SJSA1 (cell line): ENCODE measurements around the gene RGL4. TPM values are rescaled to one million over a fixed set of nuclear protein-coding genes. Genes with fewer than 3 reads are reported as not detected.
"Not testable (repeated sequence)": the region's sequence is repeated elsewhere in the genome, so short reads cannot be mapped to it uniquely, and the experiment has no call there.

Experiments used
- DNase-seq, 2 experiments: peaks; one replicate each; pipeline ENCODE4 v3.0.0-alpha.2; 2015 to 2020; ENCODE audit warnings: low spot score in 2 of 2, low read depth in 1 of 2
- H3K27ac ChIP-seq: fragments of 250-450 bp; sonication (Bioruptor Pico); 2 replicates; pipeline ENCODE4 v1.5.1; 2020; ENCODE audit warnings: mild to moderate bottlenecking, moderate library complexity
- H3K27me3 ChIP-seq: fragments of 250-450 bp; sonication (Bioruptor Pico); replicated peaks from 2 replicates; pipeline ENCODE4 v1.5.1; 2020; ENCODE audit warnings: mild to moderate bottlenecking, moderate library complexity
- H3K36me3 ChIP-seq: fragments of 250-450 bp; sonication (Bioruptor Pico); 2 replicates; pipeline ENCODE4 v1.5.1; 2020; ENCODE audit warnings: mild to moderate bottlenecking
- H3K4me1 ChIP-seq: fragments of 250-450 bp; sonication (Bioruptor Pico); replicated peaks from 2 replicates; pipeline ENCODE4 v1.6.1; 2021; ENCODE audit warnings: mild to moderate bottlenecking
- H3K4me3 ChIP-seq: fragments of 250-450 bp; sonication (Bioruptor Pico); 2 replicates; pipeline ENCODE4 v1.5.1; 2020; ENCODE audit warnings: mild to moderate bottlenecking
- H3K9me3 ChIP-seq: fragments of 250-450 bp; sonication (Bioruptor Pico); replicated peaks from 2 replicates; pipeline ENCODE4 v1.5.1; 2020; ENCODE audit warnings: mild to moderate bottlenecking
- total RNA-seq: library from RNA; depleted of rRNA; stranded (reverse); fragments of >200 nt; shearing (Covaris generic); gene quantifications from 2 replicates; pipeline ENCODE4 v1.2.3, GENCODE V29; 2014

RGL4 gene
- total RNA-seq, 1 experiment from 2014 or later = not detected

- no peak for DNase-seq
- no peak overlapping the region for H3K27ac ChIP-seq
- no peak overlapping the region for H3K4me3 ChIP-seq
- no peaks in the 10 kb centered on the region for H3K4me1 ChIP-seq
- no peaks in the 10 kb centered on the region for H3K9me3 ChIP-seq
- no peaks in the 10 kb centered on the region; the same call in 1 of the 2 replicates for H3K36me3 ChIP-seq
- H3K27me3 ChIP-seq = no peaks in the 10 kb centered on the region
These were observed 16.8 kb upstream of the RGL4 start for GRCh38 chr22:23673826-23674690.

- H3K27me3 ChIP-seq, H3K4me1 ChIP-seq, H3K36me3 ChIP-seq, H3K9me3 ChIP-seq, DNase-seq, H3K4me3 ChIP-seq, H3K27ac ChIP-seq: not testable (repeated sequence)
These were observed 15.8 kb upstream of the RGL4 start for GRCh38 chr22:23674886-23675501.

- DNase-seq = no peak
- H3K4me1 ChIP-seq = no peaks in the 10 kb centered on the region
- no peaks in the 10 kb centered on the region for H3K36me3 ChIP-seq
- no peak overlapping the region for H3K4me3 ChIP-seq
- H3K9me3 ChIP-seq = no peaks in the 10 kb centered on the region
- no peak overlapping the region for H3K27ac ChIP-seq
- H3K27me3 ChIP-seq = no peaks in the 10 kb centered on the region
These were observed 15.1 kb upstream of the RGL4 start for GRCh38 chr22:23675502-23676415.

- not testable (repeated sequence) for H3K27me3 ChIP-seq, H3K9me3 ChIP-seq, H3K36me3 ChIP-seq, H3K4me1 ChIP-seq, DNase-seq, H3K4me3 ChIP-seq, H3K27ac ChIP-seq
These were observed 13.7 kb upstream of the RGL4 start for GRCh38 chr22:23676841-23677700.

- Histone ChIP-seq H3K27me3 (no peaks in the 10 kb centered on the region), H3K36me3 (peaks cover 6% of the 10 kb centered on the region), H3K27ac (no peak overlapping the region), H3K9me3 (no peaks in the 10 kb centered on the region), H3K4me1 (no peaks in the 10 kb centered on the region), H3K4me3 (no peak overlapping the region)
- no peak for DNase-seq
These were observed 13.2 kb upstream of the RGL4 start for GRCh38 chr22:23677701-23677995.

GRCh38 chr22:23678133-23678532 is 12.7 kb upstream of the RGL4 start:
- H3K27ac ChIP-seq = no peak overlapping the region
- H3K27me3 ChIP-seq = no peaks in the 10 kb centered on the region
- H3K4me3 ChIP-seq = no peak overlapping the region
- no peak for DNase-seq
- H3K36me3 ChIP-seq = peaks cover 8% of the 10 kb centered on the region
- H3K9me3 ChIP-seq = no peaks in the 10 kb centered on the region
- H3K4me1 ChIP-seq = no peaks in the 10 kb centered on the region

- no peaks in the 10 kb centered on the region for H3K9me3 ChIP-seq
- H3K4me1 ChIP-seq = no peaks in the 10 kb centered on the region
- no peak overlapping the region for H3K4me3 ChIP-seq
- no peak for DNase-seq
- no peaks in the 10 kb centered on the region for H3K27me3 ChIP-seq
- peaks cover 13% of the 10 kb centered on the region for H3K36me3 ChIP-seq
- H3K27ac ChIP-seq = no peak overlapping the region
These were observed 9.6 kb upstream of the RGL4 start for GRCh38 chr22:23681026-23681809.

- Histone ChIP-seq H3K27ac (no peak overlapping the region), H3K36me3 (peaks cover 13% of the 10 kb centered on the region), H3K4me1 (no peaks in the 10 kb centered on the region), H3K27me3 (no peaks in the 10 kb centered on the region), H3K9me3 (no peaks in the 10 kb centered on the region), H3K4me3 (no peak overlapping the region)
- no peak for DNase-seq
These were observed 8.7 kb upstream of the RGL4 start for GRCh38 chr22:23682077-23682476.

- H3K4me3 ChIP-seq = no peak overlapping the region
- DNase-seq = no peak
- H3K27me3 ChIP-seq = no peaks in the 10 kb centered on the region
- H3K9me3 ChIP-seq = no peaks in the 10 kb centered on the region
- H3K4me1 ChIP-seq = no peaks in the 10 kb centered on the region
- no peak overlapping the region for H3K27ac ChIP-seq
- H3K36me3 ChIP-seq = peaks cover 13% of the 10 kb centered on the region
These were observed 7.9 kb upstream of the RGL4 start for GRCh38 chr22:23682827-23683355.

GRCh38 chr22:23683545-23683944 is 7.3 kb upstream of the RGL4 start:
- Histone ChIP-seq H3K4me1 (no peaks in the 10 kb centered on the region), H3K27ac (no peak overlapping the region), H3K36me3 (peaks cover 13% of the 10 kb centered on the region), H3K9me3 (no peaks in the 10 kb centered on the region), H3K27me3 (no peaks in the 10 kb centered on the region), H3K4me3 (no peak overlapping the region)
- no peak for DNase-seq

GRCh38 chr22:23684026-23684425 is 6.8 kb upstream of the RGL4 start:
- no peak for DNase-seq
- no peaks in the 10 kb centered on the region for H3K27me3 ChIP-seq
- H3K4me1 ChIP-seq = no peaks in the 10 kb centered on the region
- H3K4me3 ChIP-seq = no peak overlapping the region
- no peaks in the 10 kb centered on the region for H3K9me3 ChIP-seq
- peaks cover 13% of the 10 kb centered on the region for H3K36me3 ChIP-seq
- no peak overlapping the region for H3K27ac ChIP-seq

GRCh38 chr22:23684561-23685031 is 6.2 kb upstream of the RGL4 start:
- no peaks in the 10 kb centered on the region for H3K27me3 ChIP-seq
- no peak overlapping the region for H3K27ac ChIP-seq
- H3K9me3 ChIP-seq = no peaks in the 10 kb centered on the region
- H3K4me3 ChIP-seq = no peak overlapping the region
- peaks cover 13% of the 10 kb centered on the region for H3K36me3 ChIP-seq
- DNase-seq = no peak
- no peaks in the 10 kb centered on the region for H3K4me1 ChIP-seq
